COLO829 (cell line): ENCODE measurements around the gene ARMH4.

Experiments used
- DNase-seq: peaks from one replicate; pipeline ENCODE4 v3.0.0; 2012; ENCODE audit warnings: low spot score

Gene ARMH4

GRCh38 chr14:58100735-58101368, 51.2 kb downstream of the ARMH4 start:
- DNase-seq = no peak

DNA sequence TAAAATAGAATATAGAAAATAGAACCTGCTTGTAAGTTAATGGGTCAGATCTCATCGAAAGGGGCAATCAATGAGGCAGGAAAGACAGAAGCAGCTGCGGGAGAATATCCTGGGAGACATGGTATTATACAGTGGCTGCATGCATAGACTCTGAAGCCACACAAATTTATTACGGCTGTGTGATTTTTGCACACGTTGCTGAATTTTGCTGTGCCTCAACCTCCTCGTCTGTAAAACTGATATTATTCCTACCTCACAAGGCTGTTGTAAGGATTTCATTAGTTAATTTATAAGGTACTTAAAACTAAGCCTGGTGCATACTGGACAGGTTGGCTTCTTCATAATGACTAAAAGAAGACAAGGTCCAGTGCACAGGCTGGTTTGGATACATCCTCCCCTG, 52.3 kb downstream of the ARMH4 start:
- DNase-seq = no peak

GRCh38 chr14:58098507-58098906, 53.5 kb downstream of the ARMH4 start:
- no peak for DNase-seq

DNA sequence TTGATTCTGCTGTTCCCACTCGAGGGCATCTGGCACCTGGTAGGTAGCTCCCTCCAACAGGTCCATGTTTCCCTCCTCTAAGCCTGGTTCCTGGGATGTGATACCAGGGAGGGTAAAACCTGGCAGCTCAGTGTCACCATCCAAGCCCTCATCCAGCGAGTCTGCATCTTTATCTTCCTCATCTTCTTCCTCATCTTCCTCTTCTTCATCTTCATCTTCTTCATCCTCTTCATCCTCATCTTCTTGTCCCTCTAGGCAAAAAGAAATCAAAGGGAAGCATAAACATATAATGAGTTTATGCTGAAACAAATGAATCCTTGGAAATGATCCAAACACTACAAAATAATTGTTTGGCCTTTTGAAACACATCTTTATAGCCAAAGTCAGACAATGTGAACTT, 55.3 kb downstream of the ARMH4 start:
- DNase-seq = no peak

GRCh38 chr14:58091883-58092630, 60.0 kb downstream of the ARMH4 start:
- DNase-seq = no peak

GRCh38 chr14:58089612-58090011, 62.4 kb downstream of the ARMH4 start:
- no peak for DNase-seq

- no peak for DNase-seq
Observed at GRCh38 chr14:58088961-58089360, 63.1 kb downstream of the ARMH4 start.

GRCh38 chr14:58085877-58086276, 66.1 kb downstream of the ARMH4 start:
- DNase-seq = no peak

DNA sequence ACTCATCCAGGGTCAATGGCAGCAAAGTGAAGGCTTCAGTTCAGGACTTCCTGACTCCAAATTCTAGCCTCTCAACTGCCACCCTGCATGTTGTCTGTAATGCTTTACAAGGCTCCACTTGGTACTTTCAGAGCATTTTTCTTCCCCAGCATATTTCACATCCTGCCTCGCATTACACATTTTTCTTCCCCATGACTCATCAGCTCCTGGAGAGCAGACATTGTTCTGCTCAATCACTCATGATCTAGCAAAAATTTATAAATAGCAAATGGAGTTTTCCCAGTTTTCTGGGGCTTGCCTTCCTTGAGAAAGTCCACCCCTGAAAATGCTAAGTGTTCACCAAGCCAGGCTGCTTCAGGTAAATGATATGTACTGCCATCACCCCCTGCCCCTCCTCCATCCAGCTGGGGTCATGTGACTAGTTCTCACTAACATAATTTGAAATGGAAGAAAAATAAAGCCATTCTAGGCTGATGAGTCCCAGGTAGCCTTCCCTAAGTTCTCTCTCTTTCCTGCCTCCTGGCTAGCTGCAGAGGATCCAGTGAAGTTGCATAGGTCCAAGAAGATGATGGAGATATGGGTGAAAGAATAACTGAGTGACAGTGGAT, 69.4 kb downstream of the ARMH4 start:
- peak; percentile 95 for DNase-seq

GRCh38 chr14:58082011-58082410, 70.0 kb downstream of the ARMH4 start:
- DNase-seq = no peak

GRCh38 chr14:58078471-58078870, 73.5 kb downstream of the ARMH4 start:
- no peak for DNase-seq

DNA sequence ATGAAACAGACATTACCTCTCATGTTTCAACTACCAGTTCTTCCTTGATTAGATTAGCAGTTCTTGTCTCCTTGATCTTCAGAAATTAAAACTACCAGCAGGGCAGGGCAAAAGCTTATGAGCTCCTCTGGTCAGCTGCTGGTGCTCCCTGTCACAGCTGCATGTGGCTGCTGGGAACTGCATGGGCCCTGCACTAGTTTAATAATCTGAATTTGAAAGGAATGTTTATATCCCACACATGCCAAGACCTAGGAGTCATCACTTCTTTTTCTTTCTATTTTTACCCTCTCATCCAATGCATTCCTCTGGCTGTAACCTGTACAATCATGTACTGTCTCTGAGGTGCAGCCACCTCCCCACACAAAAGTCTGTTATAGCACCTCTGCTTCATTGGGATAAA, 73.9 kb downstream of the ARMH4 start:
- no peak for DNase-seq

DNA sequence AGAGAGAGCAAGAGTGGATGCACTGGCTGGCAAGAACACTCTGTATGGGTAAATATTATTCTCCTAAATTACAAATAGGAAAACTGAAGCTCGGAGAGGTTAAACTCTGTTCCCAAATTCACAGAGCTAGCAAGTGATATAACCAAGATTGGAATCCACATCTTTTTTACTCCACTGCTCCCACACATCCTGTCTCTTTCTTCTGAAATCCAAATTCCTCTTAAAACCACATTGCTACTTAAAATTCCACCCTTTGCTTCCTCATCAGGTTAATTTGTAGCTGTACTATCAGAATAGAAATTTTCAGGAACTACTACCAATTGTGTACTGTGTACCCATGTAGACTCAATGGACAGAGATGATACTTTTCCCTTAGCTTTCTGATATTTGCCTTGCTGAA, 74.4 kb downstream of the ARMH4 start:
- DNase-seq = no peak

GRCh38 chr14:58073516-58073915, 78.5 kb downstream of the ARMH4 start:
- DNase-seq = peak; percentile 87

GRCh38 chr14:58072288-58073071, 79.5 kb downstream of the ARMH4 start:
- peak; percentile 55 for DNase-seq

GRCh38 chr14:58071341-58071740, 80.7 kb downstream of the ARMH4 start:
- DNase-seq = no peak

GRCh38 chr14:58068306-58068705, 83.7 kb downstream of the ARMH4 start:
- DNase-seq = no peak

GRCh38 chr14:58066115-58066514, 85.9 kb downstream of the ARMH4 start:
- no peak for DNase-seq

- no peak for DNase-seq
Observed at GRCh38 chr14:58061581-58061980, 90.4 kb downstream of the ARMH4 start.

- DNase-seq = no peak
Observed at GRCh38 chr14:58060898-58061297, 91.1 kb downstream of the ARMH4 start.

DNA sequence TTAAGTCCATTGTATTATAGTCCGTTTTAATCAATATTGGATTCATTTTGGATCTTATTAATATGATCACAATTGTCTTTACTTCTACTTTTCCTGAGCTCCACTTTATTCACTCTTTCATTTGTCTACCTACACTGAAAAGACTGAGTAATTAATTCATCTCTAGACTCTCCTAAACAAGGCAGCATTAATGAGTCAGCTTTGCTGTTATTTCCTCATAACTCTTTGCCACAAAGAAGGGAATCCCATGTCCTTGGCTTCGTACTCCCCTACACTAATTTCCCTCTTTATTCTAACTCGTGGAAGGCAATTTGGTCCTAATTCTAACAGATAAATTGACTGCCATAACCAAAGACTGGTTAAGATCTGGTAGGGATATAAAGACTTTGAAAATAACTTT, 91.9 kb downstream of the ARMH4 start:
- no peak for DNase-seq

GRCh38 chr14:58059126-58059525, 92.9 kb downstream of the ARMH4 start:
- no peak for DNase-seq
